ENCODE measurements around the gene TDRD12. TPM values are rescaled to one million over a fixed set of nuclear protein-coding genes. Genes with fewer than 3 reads are reported as not detected.
"Not testable (repeated sequence)": the region's sequence is repeated elsewhere in the genome, so short reads cannot be mapped to it uniquely, and the experiment has no call there.

The TDRD12 gene
- total RNA-seq, 1 donor from 2014 or later: not detected

DNA sequence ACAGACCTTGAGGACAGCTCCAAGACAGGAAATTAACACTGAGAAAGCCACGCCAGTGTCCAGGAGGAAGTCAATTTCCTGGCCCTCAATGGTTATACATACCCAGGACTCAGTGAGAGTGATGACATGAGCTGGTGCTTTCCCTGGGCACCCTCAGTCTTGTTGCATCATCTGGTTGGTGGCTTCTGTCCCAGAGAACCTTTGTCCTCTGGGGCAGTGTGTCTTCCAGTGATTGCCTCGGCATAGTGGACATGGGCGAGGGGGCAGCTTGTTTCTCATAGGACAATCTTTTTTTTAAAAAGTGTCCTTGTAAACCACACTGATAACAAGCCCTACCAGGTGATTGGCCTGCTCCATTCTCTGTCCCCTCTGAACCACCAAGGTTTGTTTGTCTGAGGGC lies 22.8 kb upstream of the TDRD12 start:
- not testable (repeated sequence) for H3K4me3 ChIP-seq (ENCODE audit: low read depth, low read length); DNase-seq (ENCODE audit: low read depth)

- H3K4me3 ChIP-seq (ENCODE audit: low read depth, low read length); DNase-seq (ENCODE audit: low read depth): not testable (repeated sequence)
These were observed 19.4 kb upstream of the TDRD12 start for GRCh38 chr19:32700129-32700528.

GRCh38 chr19:32702010-32702409 lies 17.6 kb upstream of the TDRD12 start:
- no peak for DNase-seq (ENCODE audit: low read depth)
- H3K4me3 ChIP-seq (ENCODE audit: low read depth, low read length): no peak overlapping the region

GRCh38 chr19:32704006-32704405 lies 15.6 kb upstream of the TDRD12 start:
- not testable (repeated sequence) for H3K4me3 ChIP-seq (ENCODE audit: low read depth, low read length)

More at GRCh38 chr19:32702010-32702409, 17.6 kb upstream of the TDRD12 start:
- TF ChIP-seq, protein P1, sequence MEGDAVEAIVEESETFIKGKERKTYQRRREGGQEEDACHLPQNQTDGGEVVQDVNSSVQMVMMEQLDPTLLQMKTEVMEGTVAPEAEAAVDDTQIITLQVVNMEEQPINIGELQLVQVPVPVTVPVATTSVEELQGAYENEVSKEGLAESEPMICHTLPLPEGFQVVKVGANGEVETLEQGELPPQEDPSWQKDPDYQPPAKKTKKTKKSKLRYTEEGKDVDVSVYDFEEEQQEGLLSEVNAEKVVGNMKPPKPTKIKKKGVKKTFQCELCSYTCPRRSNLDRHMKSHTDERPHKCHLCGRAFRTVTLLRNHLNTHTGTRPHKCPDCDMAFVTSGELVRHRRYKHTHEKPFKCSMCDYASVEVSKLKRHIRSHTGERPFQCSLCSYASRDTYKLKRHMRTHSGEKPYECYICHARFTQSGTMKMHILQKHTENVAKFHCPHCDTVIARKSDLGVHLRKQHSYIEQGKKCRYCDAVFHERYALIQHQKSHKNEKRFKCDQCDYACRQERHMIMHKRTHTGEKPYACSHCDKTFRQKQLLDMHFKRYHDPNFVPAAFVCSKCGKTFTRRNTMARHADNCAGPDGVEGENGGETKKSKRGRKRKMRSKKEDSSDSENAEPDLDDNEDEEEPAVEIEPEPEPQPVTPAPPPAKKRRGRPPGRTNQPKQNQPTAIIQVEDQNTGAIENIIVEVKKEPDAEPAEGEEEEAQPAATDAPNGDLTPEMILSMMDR (conservative IDR thresholded peaks at IDR 0.05; ENCODE audit: low read depth, low read length): no peak

GRCh38 chr19:32708457-32708856 lies 11.1 kb upstream of the TDRD12 start:
- no peak overlapping the region for H3K4me3 ChIP-seq (ENCODE audit: low read depth, low read length)
- DNase-seq (ENCODE audit: low read depth): no peak
- TF ChIP-seq, protein P1 (conservative IDR thresholded peaks at IDR 0.05; ENCODE audit: low read depth, low read length): no peak

More at GRCh38 chr19:32704006-32704405, 15.6 kb upstream of the TDRD12 start:
- not testable (repeated sequence) for DNase-seq (ENCODE audit: low read depth)

- DNase-seq (ENCODE audit: low read depth): no peak
- TF ChIP-seq, protein P1 (conservative IDR thresholded peaks at IDR 0.05; ENCODE audit: low read depth, low read length): no peak
- no peak overlapping the region for H3K4me3 ChIP-seq (ENCODE audit: low read depth, low read length)
These were observed 10.5 kb upstream of the TDRD12 start for GRCh38 chr19:32709032-32709431.

DNA sequence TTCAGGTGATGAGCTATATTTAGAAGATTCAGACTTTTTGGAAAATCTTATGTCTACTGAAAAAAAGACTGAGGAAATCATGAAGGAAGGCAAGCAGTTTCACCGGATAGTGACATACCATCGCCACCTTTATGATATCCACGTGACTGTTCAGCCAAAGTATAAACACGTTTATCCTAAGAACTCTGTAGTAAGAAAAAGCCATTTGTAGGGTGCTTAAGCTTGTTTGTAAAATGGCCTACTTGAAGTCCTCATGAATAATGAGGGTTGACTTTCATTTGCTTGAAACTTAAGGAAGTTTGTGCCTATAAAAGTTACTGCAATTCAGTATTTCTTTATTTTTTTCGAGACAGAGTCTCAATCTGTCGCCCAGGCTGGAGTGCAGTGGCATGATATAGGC lies 7.8 kb upstream of the TDRD12 start:
- H3K4me3 ChIP-seq (ENCODE audit: low read depth, low read length): no peak overlapping the region
- no peak for DNase-seq (ENCODE audit: low read depth)
- TF ChIP-seq, protein P1 (conservative IDR thresholded peaks at IDR 0.05; ENCODE audit: low read depth, low read length): no peak

DNA sequence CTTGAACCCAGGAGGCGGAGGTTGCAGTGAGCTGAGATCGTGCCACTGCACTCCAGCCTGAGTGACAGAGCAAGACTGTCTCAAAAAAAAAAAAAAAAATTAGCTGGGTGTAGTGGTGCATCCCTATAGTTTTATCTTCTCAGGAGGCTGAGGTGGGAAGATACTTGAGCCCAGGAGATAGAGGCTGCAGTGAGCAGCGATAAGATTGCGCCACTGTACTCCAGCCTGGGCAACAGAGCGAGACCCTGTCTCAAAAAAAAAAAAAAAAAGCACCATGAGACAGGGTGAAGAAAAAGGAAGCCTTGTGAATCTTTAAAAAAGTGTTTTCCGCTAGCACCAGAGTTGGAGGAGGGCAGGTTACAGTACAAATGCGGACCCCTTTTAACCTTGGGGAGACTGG lies 3.4 kb upstream of the TDRD12 start:
- H3K4me3 ChIP-seq (ENCODE audit: low read depth, low read length): not testable (repeated sequence)

DNA sequence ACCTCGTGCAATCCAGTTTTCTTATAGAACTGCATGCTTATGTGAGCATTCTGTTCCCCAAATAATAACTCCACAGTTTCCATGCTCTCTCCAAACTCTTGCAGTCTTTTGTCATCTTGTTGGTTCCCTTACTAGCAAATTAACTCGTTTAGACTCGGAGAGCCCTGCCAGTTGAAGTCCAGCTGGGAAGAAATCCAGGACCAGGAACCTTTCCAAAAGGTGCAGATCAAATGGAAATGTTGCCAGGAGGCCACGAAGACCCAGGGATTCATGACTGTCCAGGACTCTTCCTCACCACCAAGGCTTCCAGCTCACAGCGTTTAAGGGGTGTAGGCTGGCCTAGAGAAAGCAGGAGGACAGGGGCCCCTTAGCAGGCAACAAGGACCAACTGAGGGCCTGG lies 2.1 kb upstream of the TDRD12 start:
- TF ChIP-seq, protein P1 (conservative IDR thresholded peaks at IDR 0.05; ENCODE audit: low read depth, low read length): no peak
- DNase-seq (ENCODE audit: low read depth): no peak
- no peak overlapping the region for H3K4me3 ChIP-seq (ENCODE audit: low read depth, low read length)

More for the DNA sequence above, 3.4 kb upstream of the TDRD12 start:
- DNase-seq (ENCODE audit: low read depth): not testable (repeated sequence)

Measured in epithelial cell of proximal tubule (primary cell).